B cell (primary cell): ENCODE results near the gene CH25H.

Experiments used
- CTCF ChIP-seq: fragments of 200-600 bp; IDR thresholded peaks from one replicate; pipeline ENCODE4 v1.8.0; 2022; ENCODE audit warnings: antibody characterized with exemption, mild to moderate bottlenecking
- EZH2 ChIP-seq: IDR thresholded peaks from 2 replicates; pipeline ENCODE4 v1.6.1; 2012; ENCODE audit warnings: borderline replicate concordance, low read depth, mild to moderate bottlenecking, moderate library complexity, low read length; ENCODE audit not compliant: insufficient read depth, poor library complexity, severe bottlenecking

DNA sequence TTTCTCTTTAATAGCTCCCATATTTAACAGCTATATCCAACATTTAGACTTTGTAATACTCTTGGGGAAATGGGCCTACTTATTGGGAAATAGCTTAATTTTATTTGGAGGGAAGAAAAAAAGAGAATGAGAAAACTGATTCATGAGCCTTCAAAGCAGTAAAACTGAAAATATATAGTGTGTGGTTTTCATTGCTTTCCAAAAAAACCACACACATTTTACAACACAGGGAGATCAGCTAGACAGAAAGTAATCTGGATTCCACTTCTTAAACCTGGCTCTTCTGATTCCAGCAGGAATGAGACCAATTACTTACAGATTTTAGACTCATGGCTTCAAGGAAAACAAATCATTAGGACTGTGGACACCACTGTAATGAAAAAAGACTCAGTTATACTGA lies 48.7 kb downstream of the CH25H start:
- TF ChIP-seq EZH2 (no peak), CTCF (no peak)
